DND-41 (cell line): Measurements from ENCODE around the gene SOX13.

Source experiments
- ATAC-seq: fragments of 200-7000 bp; cut with Tn5 transposase; 3 replicates; pipeline ENCODE4 v1.9.1; 2021; ENCODE audit warnings: low read depth; ENCODE audit not compliant: insufficient read depth
- DNase-seq: peaks from one replicate; pipeline ENCODE4 v3.0.0-alpha.2; 2020
- H2AFZ ChIP-seq: 2 replicates; pipeline ENCODE4 v1.6.0; 2012; ENCODE audit warnings: low read depth, low read length
- H3K27ac ChIP-seq: 2 replicates; pipeline ENCODE4 v1.5.1; 2012; ENCODE audit warnings: low read length, inconsistent platforms
- H3K27me3 ChIP-seq: fragments of 200-600 bp; sonication (generic); 2 replicates; pipeline ENCODE4 v1.6.0; 2012; ENCODE audit warnings: low read length, mild to moderate bottlenecking, inconsistent platforms; ENCODE audit not compliant: insufficient read depth, poor library complexity
- H3K36me3 ChIP-seq: 2 replicates; pipeline ENCODE4 v1.5.1; 2012; ENCODE audit warnings: low read length, inconsistent platforms; ENCODE audit not compliant: insufficient read depth
- H3K4me1 ChIP-seq: 2 replicates; pipeline ENCODE4 v1.5.1; 2012; ENCODE audit warnings: mild to moderate bottlenecking, low read length; ENCODE audit not compliant: insufficient read depth
- H3K4me2 ChIP-seq: 2 replicates; pipeline ENCODE4 v1.6.0; 2012; ENCODE audit warnings: mild to moderate bottlenecking, moderate library complexity, low read length, inconsistent platforms; ENCODE audit not compliant: insufficient read depth
- H3K4me3 ChIP-seq, 2 experiments: fragments of 200-600 bp in 1 of 2; shearing (Covaris generic) in 1 of 2; 2 replicates each; pipeline ENCODE4 v1.5.1; 2012 to 2016; ENCODE audit warnings: inconsistent platforms in 2 of 2, low read length in 2 of 2, mild to moderate bottlenecking in 2 of 2, low read depth in 1 of 2, moderate library complexity in 1 of 2
- H3K79me2 ChIP-seq: 2 replicates; pipeline ENCODE4 v1.6.0; 2012; ENCODE audit warnings: low read length, inconsistent platforms; ENCODE audit not compliant: insufficient read depth
- H3K9ac ChIP-seq: 2 replicates; pipeline ENCODE4 v1.6.0; 2012; ENCODE audit warnings: low read depth, mild to moderate bottlenecking, inconsistent platforms, low read length, moderate library complexity
- H3K9me3 ChIP-seq: 2 replicates; pipeline ENCODE4 v1.5.1; 2012; ENCODE audit warnings: low read length, moderate library complexity, mild to moderate bottlenecking, inconsistent platforms; ENCODE audit not compliant: insufficient read depth, severe bottlenecking
- H4K20me1 ChIP-seq: 2 replicates; pipeline ENCODE4 v1.6.0; 2012; ENCODE audit warnings: low read length; ENCODE audit not compliant: insufficient read depth
- EZH2 ChIP-seq: IDR thresholded peaks from 3 replicates; pipeline ENCODE4 v1.6.1; 2012; ENCODE audit warnings: borderline replicate concordance, low read depth, mild to moderate bottlenecking, moderate library complexity, low read length, inconsistent platforms; ENCODE audit not compliant: severe bottlenecking
- TF ChIP-seq, protein P1 (sequence below): IDR thresholded peaks from 2 replicates; pipeline ENCODE4 v1.5.1; 2012; ENCODE audit warnings: borderline replicate concordance, low read length, moderate library complexity, mild to moderate bottlenecking; ENCODE audit not compliant: poor library complexity, severe bottlenecking; ENCODE audit errors: extremely low read depth

The SOX13 gene

GRCh38 chr1:204051718-204052117 is 21.2 kb upstream of the SOX13 start:
- no peak for TF ChIP-seq EZH2
- TF ChIP-seq, protein P1, sequence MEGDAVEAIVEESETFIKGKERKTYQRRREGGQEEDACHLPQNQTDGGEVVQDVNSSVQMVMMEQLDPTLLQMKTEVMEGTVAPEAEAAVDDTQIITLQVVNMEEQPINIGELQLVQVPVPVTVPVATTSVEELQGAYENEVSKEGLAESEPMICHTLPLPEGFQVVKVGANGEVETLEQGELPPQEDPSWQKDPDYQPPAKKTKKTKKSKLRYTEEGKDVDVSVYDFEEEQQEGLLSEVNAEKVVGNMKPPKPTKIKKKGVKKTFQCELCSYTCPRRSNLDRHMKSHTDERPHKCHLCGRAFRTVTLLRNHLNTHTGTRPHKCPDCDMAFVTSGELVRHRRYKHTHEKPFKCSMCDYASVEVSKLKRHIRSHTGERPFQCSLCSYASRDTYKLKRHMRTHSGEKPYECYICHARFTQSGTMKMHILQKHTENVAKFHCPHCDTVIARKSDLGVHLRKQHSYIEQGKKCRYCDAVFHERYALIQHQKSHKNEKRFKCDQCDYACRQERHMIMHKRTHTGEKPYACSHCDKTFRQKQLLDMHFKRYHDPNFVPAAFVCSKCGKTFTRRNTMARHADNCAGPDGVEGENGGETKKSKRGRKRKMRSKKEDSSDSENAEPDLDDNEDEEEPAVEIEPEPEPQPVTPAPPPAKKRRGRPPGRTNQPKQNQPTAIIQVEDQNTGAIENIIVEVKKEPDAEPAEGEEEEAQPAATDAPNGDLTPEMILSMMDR = no peak
- no peak overlapping the region for H3K4me3 ChIP-seq
- H3K27me3 ChIP-seq = no peaks in the 10 kb centered on the region
- no peaks in the 10 kb centered on the region for H3K36me3 ChIP-seq
- ATAC-seq (no peak), DNase-seq (no peak)
- H4K20me1 ChIP-seq = no peaks in the 10 kb centered on the region
- H3K4me2 ChIP-seq = no peak overlapping the region
- no peak overlapping the region for H2AFZ ChIP-seq
- H3K9me3 ChIP-seq = no peaks in the 10 kb centered on the region
- H3K4me1 ChIP-seq = no peaks in the 10 kb centered on the region
- H3K9ac ChIP-seq = no peak overlapping the region
- no peak overlapping the region for H3K27ac ChIP-seq
- H3K79me2 ChIP-seq = no peaks in the 10 kb centered on the region

- no peak for DNase-seq
- Histone ChIP-seq H3K79me2 (no peaks in the 10 kb centered on the region), H3K4me3 (no peak overlapping the region), H3K4me1 (no peaks in the 10 kb centered on the region), H3K36me3 (no peaks in the 10 kb centered on the region), H2AFZ (no peak overlapping the region), H4K20me1 (no peaks in the 10 kb centered on the region), H3K27ac (no peak overlapping the region), H3K4me2 (no peak overlapping the region), H3K9me3 (no peaks in the 10 kb centered on the region), H3K9ac (no peak overlapping the region), H3K27me3 (no peaks in the 10 kb centered on the region)
- no peak for TF ChIP-seq EZH2
- TF ChIP-seq, protein P1 = no peak
- no peak for ATAC-seq
Measured at GRCh38 chr1:204053893-204054292, 19.0 kb upstream of the SOX13 start.

DNA sequence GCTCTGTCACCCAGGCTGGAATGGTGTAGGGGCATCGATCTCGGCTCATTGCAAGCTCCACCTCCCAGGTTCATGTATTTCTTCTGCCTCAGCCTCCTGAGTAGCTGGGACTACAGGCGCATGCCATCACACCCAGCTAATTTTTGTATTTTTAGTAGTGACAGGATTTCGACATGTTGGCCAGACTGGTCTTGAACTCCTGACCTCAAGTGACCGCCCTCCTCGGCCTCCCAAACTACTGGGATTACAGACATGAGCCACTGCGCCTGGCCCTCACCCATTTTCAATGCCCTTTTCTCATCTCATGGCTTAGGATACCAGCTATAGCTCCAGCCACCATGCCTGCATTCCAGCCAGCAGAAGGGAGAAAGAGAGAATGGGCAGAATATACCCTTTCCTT is 12.9 kb upstream of the SOX13 start:
- H3K4me1 ChIP-seq = no peaks in the 10 kb centered on the region
- no peak overlapping the region for H3K9ac ChIP-seq
- peaks cover 2% of the 10 kb centered on the region for H3K27me3 ChIP-seq
- no peaks in the 10 kb centered on the region for H3K79me2 ChIP-seq
- H3K4me3 ChIP-seq = no peak overlapping the region
- TF ChIP-seq, protein P1 = no peak
- TF ChIP-seq EZH2 = no peak
- no peaks in the 10 kb centered on the region for H3K9me3 ChIP-seq
- ATAC-seq (no peak), DNase-seq (no peak)
- no peaks in the 10 kb centered on the region for H4K20me1 ChIP-seq
- H3K4me2 ChIP-seq = no peak overlapping the region
- H2AFZ ChIP-seq = no peak overlapping the region
- H3K36me3 ChIP-seq = no peaks in the 10 kb centered on the region
- no peak overlapping the region for H3K27ac ChIP-seq

GRCh38 chr1:204062106-204062505 is 10.8 kb upstream of the SOX13 start:
- H4K20me1 ChIP-seq = no peaks in the 10 kb centered on the region
- no peaks in the 10 kb centered on the region for H3K9me3 ChIP-seq
- ATAC-seq (no peak), DNase-seq (no peak)
- no peaks in the 10 kb centered on the region for H3K79me2 ChIP-seq
- peaks cover 2% of the 10 kb centered on the region for H3K27me3 ChIP-seq
- H3K27ac ChIP-seq = no peak overlapping the region
- H3K4me2 ChIP-seq = no peak overlapping the region
- H3K36me3 ChIP-seq = no peaks in the 10 kb centered on the region
- no peak overlapping the region for H2AFZ ChIP-seq
- no peak overlapping the region for H3K9ac ChIP-seq
- peaks cover 6% of the 10 kb centered on the region for H3K4me1 ChIP-seq
- no peak for TF ChIP-seq EZH2
- TF ChIP-seq, protein P1 = no peak
- H3K4me3 ChIP-seq = no peak overlapping the region
